ENCODE results near the gene NUFIP2.

- TF ChIP-seq CTCF (IDR thresholded peaks at IDR 0.05) (no peak), POLR2A (IDR thresholded peaks at IDR 0.05; ENCODE audit: low read depth) (no peak), POLR2AphosphoS5 (IDR thresholded peaks at IDR 0.05) (no peak), EP300 (IDR thresholded peaks at IDR 0.05) (no peak)
These were observed 86.0 kb downstream of the NUFIP2 start for GRCh38 chr17:29207975-29208374.

Measured in esophagus muscularis mucosa (tissue), 4 donors.